Mesothelial cell of epicardium (in vitro differentiated cells): ENCODE measurements around the gene RERE. TPM values are rescaled to one million over a fixed set of nuclear protein-coding genes. Genes with fewer than 3 reads are reported as not detected.

Experiments
- DNase-seq, 2 experiments: peaks; one replicate each; pipeline ENCODE4 v3.0.0; 2021; ENCODE audit warnings: low spot score in 2 of 2; ENCODE audit not compliant: unreplicated experiment in 2 of 2
- H3K27ac Mint-ChIP-seq: 2 replicates; pipeline ENCODE4 v1.8.0; 2021; ENCODE audit warnings: mixed read lengths
- H3K27me3 Mint-ChIP-seq: 2 replicates; pipeline ENCODE4 v1.8.0; 2021; ENCODE audit warnings: low read depth, mixed read lengths
- H3K36me3 Mint-ChIP-seq: 2 replicates; pipeline ENCODE4 v1.8.0; 2021; ENCODE audit warnings: mixed read lengths
- H3K4me1 Mint-ChIP-seq: 2 replicates; pipeline ENCODE4 v1.8.0; 2021; ENCODE audit warnings: mixed read lengths
- H3K4me3 Mint-ChIP-seq: 2 replicates; pipeline ENCODE4 v1.8.0; 2021; ENCODE audit warnings: mild to moderate bottlenecking, moderate library complexity, mixed read lengths
- H3K9me3 Mint-ChIP-seq: 2 replicates; pipeline ENCODE4 v1.8.0; 2021; ENCODE audit warnings: mixed read lengths
- CTCF ChIP-seq: fragments of 200-600 bp; sonication (generic); IDR thresholded peaks from one replicate; pipeline ENCODE4 v1.5.0; 2021; ENCODE audit warnings: antibody characterized with exemption; ENCODE audit not compliant: unreplicated experiment
- total RNA-seq: library from RNA; stranded (reverse); gene quantifications from 3 replicates; pipeline ENCODE4 v1.2.1, GENCODE V29; 2021

Gene RERE
- total RNA-seq, 1 donor from 2014 or later = 187 TPM

- Mint-ChIP-seq H3K27ac (peak overlapping the region; percentile 87), H3K4me3 (no peak overlapping the region), H3K36me3 (peaks cover 26% of the 10 kb centered on the region), H3K27me3 (no peaks in the 10 kb centered on the region), H3K9me3 (peaks cover 15% of the 10 kb centered on the region), H3K4me1 (peaks cover 36% of the 10 kb centered on the region)
- no peak for TF ChIP-seq CTCF
- no peak for DNase-seq
These were observed 277.0 kb downstream of the RERE start for GRCh38 chr1:8540261-8540941.

- H3K4me3 Mint-ChIP-seq = no peak overlapping the region
- no peak for TF ChIP-seq CTCF
These were observed 277.8 kb downstream of the RERE start for GRCh38 chr1:8539683-8540082.

GRCh38 chr1:8538502-8538901 lies 278.9 kb downstream of the RERE start:
- Mint-ChIP-seq H3K9me3 (peaks cover 1% of the 10 kb centered on the region), H3K27ac (peak overlapping the region; percentile 39), H3K36me3 (peaks cover 8% of the 10 kb centered on the region), H3K4me3 (no peak overlapping the region), H3K4me1 (peaks cover 51% of the 10 kb centered on the region), H3K27me3 (no peaks in the 10 kb centered on the region)
- DNase-seq = no peak
- TF ChIP-seq CTCF = no peak

More at GRCh38 chr1:8539683-8540082, 277.8 kb downstream of the RERE start:
- Mint-ChIP-seq H3K27ac (peak overlapping the region; percentile 16), H3K9me3 (peaks cover 12% of the 10 kb centered on the region), H3K36me3 (peaks cover 19% of the 10 kb centered on the region), H3K27me3 (no peaks in the 10 kb centered on the region), H3K4me1 (peaks cover 41% of the 10 kb centered on the region)
- DNase-seq = no peak

- H3K27ac Mint-ChIP-seq = peak overlapping the region; percentile 13
These were observed 279.4 kb downstream of the RERE start for GRCh38 chr1:8537991-8538390.

GRCh38 chr1:8536515-8536914 lies 280.9 kb downstream of the RERE start:
- no peak overlapping the region for H3K4me3 Mint-ChIP-seq
- no peaks in the 10 kb centered on the region for H3K9me3 Mint-ChIP-seq
- H3K36me3 Mint-ChIP-seq = peaks cover 8% of the 10 kb centered on the region
- no peaks in the 10 kb centered on the region for H3K27me3 Mint-ChIP-seq
- peaks cover 49% of the 10 kb centered on the region for H3K4me1 Mint-ChIP-seq
- H3K27ac Mint-ChIP-seq = peak overlapping the region; percentile 92
- TF ChIP-seq CTCF = no peak
- no peak for DNase-seq

More at GRCh38 chr1:8537991-8538390, 279.4 kb downstream of the RERE start:
- Mint-ChIP-seq H3K9me3 (no peaks in the 10 kb centered on the region), H3K27me3 (no peaks in the 10 kb centered on the region), H3K36me3 (peaks cover 7% of the 10 kb centered on the region), H3K4me3 (no peak overlapping the region), H3K4me1 (peaks cover 55% of the 10 kb centered on the region)
- no peak for TF ChIP-seq CTCF
- no peak for DNase-seq
